Dermis microvascular lymphatic vessel endothelial cell (primary cell): ENCODE measurements around the gene ARF3. TPM values are rescaled to one million over a fixed set of nuclear protein-coding genes. Genes with fewer than 3 reads are reported as not detected.

ENCODE experiments used
- DNase-seq, 2 donors: peaks; one replicate each; pipeline versions ENCODE4 v3.0.0 to v3.0.0-alpha.2; 2010; ENCODE audit warnings: low read depth in 2 of 2
- total RNA-seq: library from RNA; depleted of rRNA; stranded (reverse); fragments of >200 nt; gene quantifications from 2 replicates; pipeline ENCODE4 v1.2.1, GENCODE V29; 2014

ARF3 gene
- total RNA-seq, 1 donor from 2014 or later, result 40.7 TPM

DNA sequence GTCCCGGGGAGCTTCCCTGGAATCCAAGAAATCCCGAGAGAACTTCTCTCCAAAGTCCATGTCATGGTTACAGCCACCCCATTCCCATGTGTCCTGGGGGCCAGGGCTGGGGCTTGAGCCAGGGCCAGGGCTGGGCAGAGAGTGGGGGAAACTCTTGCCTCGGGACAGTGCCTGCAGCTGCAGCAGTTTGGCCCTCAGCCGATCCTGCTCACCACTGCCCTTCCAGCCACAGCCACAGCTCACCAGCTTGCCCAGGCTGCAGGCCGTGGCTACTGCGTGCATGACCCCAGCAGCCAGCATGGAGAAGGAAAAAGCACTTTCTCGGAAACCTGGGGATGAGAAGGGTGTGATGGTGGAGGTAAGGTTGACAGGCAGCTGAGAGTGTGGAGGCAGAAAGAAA is 10.7 kb upstream of the ARF3 start:
- no peak for DNase-seq

DNA sequence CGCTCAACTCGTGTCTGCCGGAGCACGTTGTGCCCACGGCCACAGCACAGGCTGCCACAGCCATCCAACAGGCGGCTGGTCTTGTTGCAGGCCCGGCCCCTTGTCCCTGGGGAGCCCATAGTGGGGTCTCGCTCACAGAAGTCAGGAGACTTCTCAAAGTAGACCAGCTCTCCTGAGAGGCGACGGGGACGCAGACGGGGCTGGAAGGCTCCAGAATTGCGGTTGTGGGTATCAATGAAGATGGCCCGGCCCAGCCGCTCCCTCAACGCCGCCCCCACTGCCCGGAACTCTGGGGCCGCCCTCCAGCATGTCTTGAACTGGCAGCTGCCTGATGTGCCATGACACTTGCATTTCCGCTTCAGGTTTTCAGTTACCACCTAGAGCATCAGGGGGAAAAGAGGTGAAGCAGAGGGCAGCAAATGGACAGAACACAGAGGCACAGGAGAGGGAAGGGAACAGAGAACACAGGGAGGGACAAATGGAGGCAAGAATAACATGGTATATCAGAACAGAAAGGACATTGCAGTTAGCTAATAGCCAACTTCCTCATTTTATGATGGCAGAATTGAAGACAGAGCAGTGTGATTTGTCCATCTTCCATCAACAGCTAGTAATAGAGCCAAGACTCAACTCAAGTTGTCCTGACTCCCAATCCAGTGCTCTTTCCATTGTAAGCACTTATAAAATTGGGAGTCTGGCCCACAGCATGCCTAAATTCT is 9.0 kb upstream of the ARF3 start:
- DNase-seq, result no peak

DNA sequence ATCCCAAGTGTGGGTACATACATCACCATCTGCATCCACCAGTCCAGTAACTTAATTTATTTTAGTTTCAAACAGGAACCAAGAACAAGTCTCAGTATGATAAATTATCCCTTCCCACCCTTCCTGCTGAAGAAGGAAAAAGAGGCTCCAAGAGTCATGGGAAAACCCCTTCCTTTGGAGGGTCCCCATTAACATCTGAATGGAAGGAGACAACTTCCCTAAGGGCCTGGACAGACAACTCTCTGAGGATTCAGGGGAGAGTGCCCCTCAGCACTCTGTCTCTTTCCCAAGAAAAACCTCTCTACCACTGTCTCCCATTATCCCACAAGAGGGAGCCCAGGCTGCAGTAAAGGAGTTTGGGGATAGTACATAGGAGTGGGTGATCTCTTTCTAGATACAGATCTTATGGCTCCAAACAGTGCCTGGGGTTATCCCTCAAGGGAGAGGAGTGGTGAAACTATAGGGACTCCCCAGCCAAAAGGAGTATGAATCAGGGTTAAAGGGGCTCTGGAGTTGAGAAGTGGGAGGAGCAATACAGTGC is 8.1 kb upstream of the ARF3 start:
- peak in 1 of 2 donors; percentile 28 for DNase-seq

DNA sequence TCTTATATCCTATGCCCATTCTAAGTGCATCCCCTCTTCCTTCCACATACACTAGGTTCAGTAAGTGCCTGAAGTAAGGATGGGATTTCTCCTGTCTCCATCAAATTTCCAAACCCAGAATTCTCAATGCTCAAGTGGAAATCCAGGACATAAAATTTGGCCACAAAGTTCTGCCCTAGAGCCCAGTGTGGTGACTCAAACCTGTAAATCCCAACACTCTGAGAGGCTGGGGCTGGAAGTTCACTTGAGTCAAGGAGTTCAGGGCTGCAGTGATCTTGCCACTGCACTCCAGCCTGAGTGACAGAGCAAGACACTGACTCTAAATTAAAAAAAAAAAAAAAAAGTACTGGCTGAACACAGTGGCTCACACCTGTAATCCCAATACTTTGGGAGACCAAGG is 4.5 kb upstream of the ARF3 start:
- peak in 1 of 2 donors; percentile 40 for DNase-seq

DNA sequence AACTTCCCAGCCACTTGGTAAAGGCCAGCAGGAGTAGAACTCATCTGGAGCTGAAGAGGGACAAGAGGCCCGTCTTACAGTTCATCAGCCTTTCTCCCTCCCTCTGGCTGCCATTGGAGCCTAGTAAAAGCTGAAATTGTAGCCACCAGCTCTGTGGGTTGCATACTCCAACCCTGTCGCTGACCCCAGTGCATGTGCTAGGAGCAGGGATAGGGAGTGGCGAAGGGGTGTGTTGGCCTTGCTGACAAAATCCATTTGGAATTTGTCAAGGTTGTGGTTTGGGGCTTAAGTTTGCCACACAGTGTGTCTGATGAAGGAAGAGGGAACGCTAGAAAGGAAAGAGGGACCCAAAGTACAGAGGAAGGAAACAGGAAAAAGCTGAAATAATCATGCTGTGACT is 4.0 kb upstream of the ARF3 start:
- DNase-seq, result peak in 1 of 2 donors; percentile 42

DNA sequence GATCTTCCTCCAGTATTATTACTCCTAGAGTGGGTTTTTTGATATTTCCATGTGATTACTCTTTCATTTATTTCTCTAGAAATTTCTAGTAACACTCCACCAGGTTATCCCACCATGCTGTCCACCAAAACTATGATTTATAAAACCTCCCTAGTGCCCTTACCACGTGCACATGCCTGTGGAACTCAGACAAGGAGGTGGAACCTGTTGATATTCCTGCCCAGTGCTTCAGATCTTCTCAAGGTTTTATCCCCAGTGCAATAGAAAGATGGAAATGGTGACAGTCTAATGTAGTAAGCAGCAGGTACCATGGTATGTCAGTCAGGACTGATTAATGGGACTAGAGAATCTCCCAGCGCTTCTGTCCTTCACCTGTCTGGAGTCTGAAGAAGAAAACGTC is 3.5 kb upstream of the ARF3 start:
- DNase-seq, result no peak

DNA sequence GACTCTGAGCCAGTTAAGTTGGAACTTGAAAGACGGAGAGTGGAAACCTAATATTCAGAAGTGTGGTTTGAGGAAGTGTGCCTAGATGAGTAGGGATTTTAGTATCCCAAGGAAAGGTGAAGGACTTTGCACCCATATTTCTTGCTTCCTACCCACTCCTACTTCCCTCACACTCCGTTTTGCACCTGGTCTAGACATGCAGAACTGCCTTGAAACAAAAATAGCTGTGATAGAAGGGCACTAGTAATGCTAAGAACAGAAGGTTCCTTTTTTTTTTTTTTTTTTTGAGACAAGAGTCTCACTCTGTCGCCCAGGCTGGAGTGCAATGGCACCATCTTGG is 732 bp upstream of the ARF3 start:
- no peak for DNase-seq

DNA sequence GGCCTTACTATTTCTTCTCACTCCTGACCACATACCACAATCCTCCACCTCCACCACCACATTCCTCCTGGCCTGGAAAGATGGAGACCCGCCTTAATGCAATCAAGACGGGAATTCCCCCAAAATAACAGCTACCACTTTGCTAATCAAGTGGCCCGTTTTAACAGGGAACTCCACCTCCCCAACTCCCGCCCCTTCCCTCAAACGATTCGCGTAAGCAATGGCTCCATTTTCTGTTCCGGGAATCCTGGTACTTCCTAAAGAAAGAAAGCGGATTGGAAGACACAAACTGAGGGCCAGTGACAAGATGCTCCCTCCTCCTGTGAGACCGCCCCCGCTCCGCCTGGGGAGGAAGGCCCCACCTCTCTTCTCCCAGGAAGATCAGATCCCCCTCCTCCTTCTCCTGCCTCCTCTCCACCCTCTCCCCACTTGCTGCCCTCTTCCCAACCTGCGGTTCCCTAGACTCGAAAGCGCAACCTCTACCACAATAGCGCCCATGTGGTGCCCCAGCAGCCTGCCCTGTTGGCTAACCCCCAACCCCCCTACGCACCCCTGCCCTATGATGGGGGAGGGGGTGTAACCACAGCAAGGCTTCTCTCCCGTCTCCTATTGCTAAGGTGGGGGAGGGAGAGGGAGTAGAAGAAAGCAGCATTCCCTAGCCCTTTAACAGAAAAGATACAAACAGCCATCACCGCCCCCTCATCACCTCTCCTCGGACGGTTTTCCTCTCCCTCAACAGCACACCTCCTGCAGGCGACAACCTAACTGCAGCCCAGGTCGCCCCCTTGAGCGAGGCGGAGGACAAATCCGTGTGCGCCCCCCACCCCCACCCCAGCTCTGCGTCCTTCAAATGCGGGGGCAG is 777 bp downstream of the ARF3 start:
- peak; percentile 41 to 95 for DNase-seq

DNA sequence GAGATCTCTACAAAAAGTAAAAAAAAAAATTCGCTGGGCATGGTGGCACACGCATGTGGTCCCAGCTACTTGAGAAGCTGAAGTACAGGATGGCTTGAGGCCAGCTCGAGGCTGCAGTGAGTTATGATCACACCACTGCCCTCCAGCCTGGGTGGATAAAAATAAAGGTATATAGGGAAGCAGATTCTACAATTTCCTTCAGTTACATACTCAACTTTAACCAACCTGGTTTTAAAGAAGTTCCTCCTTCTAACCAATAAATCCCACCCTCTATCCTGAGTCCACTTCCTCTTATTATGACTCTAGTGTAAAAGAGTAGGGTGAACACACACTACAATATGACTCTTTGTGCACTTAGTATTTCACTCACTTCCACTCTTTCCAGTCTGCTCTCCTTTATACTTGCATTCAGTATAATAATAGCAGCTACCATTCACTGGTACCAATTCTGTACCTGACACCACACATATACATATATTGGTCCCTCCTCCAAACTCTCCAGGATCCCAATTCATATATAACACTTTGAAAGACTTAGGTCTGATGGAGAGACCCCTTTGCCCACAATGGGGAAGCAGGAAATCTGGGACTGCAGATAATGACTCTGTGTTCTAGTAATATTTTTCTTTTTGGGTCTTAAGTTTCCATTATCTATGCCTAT is 2.3 kb downstream of the ARF3 start:
- DNase-seq, result no peak

DNA sequence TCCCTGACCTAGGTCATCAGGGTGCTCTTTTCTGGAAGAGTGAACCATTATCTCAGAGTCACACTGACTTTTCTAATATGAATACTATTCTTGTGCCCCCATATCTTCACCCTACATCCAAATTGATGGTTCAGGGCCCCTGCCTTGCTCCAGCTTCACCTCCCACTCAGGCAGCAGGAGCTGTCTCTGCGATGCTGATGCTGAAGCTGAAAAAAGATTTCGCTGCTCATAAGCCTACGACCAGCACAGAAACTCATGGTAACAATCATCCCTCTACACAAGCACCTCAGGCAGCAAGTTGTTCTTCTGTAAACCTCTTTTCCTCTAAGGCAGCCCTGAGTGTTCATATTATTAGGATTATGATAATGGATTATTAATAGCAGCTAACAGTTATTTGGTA is 3.2 kb downstream of the ARF3 start:
- no peak for DNase-seq

DNA sequence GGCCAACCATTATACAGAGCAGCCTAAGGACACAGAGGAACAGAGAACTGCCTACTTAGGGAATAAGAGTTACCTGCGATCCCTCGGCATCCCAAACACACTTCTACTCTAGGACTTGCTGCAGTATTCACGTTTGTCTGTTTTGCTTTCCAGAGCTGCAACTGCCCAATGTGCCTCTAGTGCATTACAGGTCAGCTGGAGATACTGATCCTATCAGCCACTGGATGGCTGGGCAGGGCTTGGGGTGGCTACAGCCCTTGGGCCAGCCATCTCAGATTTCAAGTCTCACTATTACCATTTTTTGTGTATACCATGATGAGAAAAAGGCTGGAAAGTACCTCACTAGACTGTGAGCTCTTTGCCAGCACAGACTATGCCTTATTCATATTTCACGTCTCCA is 4.6 kb downstream of the ARF3 start:
- DNase-seq, result no peak

DNA sequence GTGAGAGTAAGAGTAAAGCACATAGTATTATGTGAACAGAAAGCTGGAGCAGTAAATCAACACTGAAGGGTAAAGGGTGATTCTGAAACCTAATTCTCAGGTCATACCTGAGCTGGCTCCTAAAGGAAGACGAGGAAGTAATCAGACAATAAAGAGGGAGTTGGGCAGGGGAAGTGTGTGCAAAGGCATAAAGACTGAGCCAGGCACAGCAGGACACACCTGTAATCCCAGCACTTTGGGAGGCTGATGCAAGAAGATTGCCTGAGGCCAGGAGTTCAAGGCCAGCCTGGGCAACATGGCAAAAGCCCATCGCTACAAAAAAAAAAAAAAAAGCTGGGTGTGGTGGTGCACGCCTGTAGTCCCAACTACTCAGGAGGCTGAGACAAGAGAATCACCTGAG is 9.6 kb downstream of the ARF3 start:
- DNase-seq, result no peak

DNA sequence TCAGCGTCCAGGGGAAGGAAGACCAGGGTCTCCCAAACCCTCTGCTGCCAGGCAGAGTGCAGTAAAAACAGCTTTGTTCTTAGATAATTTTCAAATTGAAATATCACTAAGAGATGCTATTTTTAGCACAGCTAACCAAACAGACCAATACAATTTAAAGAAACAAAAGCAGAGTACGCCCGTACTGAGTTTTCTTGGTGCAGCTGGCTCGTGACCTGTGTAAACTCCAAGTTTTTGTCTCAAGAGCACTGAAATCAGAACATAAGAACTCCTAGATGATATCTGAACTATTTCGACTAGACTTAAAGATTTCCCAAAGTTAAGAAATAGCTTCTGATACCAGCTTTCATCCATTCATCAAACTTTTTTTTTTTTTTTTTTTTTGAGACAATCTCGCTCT is 10.3 kb downstream of the ARF3 start:
- DNase-seq, result no peak

DNA sequence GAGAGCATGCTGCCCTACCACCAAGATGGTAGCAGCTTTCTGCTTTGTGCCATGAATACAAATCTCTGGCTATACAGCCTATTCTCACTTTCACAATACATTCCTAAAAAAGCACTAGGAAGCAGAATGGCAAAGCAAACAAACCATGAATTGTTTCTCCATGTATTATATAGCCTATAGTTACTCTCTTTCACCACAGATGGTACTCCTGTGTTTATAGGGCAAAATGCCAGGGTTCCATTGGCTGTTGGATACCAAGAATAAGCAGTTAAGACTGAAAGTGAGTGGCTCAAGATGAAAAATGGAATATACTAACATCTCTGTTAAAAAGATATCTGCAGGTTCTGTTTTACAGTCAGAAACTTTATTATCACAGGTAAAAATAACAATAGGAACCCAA is 11.1 kb downstream of the ARF3 start:
- DNase-seq, result peak in 1 of 2 donors; percentile 23

DNA sequence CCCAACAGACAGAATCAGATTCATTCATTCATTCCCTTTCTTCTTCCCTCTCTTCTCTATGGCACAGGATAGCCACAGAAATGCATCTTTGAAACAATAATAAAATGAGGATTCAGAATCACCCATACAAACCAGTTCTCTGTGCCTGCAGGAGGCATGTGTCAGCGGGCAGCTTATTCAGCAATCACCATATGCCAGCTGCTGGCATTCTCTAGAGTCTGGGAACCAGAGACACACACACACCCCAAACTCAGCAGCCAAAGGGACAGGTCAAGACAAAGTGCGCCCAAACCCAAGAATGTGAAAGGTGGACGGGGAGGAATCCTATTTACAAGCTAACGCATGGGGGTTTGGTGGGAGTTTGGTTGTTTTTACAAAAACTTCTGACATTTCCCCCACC is 14.1 kb downstream of the ARF3 start:
- no peak for DNase-seq

DNA sequence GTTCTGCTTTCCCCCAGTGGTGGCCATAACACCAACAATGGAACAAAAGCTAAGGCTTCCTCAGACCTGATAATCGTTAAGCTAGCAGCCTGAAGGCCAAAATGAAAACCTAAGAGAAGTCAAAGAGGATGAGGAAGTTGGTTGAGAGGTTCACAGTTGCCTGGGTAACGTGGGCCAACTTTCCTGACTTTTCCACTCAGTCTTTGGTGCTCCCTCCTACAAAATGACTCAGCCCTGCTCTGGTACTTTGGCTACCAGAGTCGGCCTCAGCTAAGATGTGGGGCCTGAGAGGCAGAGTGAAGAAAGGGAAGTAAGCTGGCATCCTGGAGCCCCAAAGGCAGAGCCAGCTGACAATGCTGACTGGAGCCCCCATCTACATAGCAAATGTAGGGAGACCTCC is 17.1 kb downstream of the ARF3 start:
- DNase-seq, result no peak

DNA sequence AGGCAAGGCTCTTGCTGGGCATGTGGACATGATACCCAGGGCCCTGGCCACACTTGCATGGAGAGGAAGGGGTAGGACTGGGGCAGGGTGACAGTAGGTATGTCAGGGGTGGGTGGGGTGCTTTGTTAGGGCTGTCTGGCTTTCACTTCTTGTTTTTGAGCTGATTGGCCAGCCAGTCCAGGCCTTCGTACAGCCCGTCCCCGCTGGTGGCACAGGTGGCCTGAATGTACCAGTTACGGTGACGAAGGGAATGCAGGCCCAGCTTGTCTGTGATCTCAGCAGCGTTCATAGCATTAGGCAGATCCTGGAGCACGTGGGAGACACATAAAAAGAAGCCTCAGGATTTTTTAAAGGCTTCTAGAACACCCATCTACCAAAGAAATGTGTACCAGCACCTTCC is 18.5 kb downstream of the ARF3 start:
- no peak for DNase-seq

DNA sequence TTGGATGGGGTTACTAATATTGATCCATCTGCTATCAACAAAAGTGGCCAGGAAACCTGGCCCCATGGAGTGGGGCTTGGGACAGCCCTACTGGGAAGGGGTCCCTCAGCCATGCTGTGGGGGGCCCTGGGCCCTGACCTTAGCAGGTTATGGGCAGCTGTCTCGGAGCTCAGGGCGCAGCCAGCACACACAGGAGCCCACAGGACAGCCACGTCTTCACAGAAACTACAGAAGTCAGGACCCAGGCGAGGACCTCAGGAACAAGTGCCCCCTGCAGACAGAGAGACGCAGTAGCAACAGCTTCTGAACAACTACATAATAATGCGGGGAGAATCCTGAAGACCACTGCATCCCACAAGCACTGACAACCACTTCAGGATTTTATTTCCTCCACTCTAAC is 20.1 kb downstream of the ARF3 start:
- DNase-seq, result no peak

DNA sequence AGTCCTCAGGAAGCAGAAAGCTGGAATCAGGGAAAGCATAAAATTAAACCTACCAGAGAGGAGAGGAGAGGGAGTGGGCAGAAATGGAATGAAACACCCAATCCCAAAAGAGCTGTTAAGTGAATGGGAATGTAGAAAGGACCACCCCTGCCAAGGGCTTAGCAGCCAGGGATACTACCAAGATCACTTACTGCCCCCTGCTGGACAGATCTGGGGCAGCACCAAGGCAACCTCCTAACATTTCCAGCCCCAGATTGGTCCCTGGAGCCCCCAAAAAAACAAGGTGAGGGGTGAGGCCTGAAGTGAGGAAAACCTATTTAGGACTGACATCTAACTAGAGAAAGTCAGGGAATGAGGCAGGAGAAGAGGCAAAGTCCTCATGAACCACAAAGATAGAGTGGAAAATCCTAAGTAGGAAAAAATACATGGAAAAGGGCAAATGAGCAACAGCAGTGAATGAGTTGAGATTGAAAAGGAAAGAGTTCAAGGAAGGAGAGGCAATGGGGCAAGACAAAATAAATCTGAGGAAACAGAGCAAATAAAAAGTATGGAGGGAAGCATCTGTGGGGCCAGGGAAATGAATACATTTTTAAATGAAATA is 20.8 kb downstream of the ARF3 start:
- peak; percentile 45 to 78 for DNase-seq

DNA sequence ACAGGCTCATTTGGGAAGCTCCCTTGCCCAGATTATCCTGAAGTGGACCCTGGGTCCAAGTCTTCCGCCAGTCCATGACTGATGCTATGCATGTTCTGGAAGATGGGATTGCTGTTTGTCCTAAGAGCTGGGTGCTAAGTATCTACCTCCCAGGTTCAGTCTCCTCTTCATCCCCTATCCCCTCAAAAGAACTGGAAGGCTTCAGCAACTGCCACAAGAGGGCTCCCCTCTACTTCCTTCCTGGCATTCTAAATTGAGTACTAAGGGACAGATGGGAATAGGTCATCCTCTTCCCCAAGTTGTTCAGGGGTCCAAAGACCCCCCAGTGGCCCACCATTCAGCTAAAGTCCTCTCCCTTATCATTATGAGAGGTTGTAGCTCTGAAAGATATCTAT is 23.0 kb downstream of the ARF3 start:
- DNase-seq, result no peak

DNA sequence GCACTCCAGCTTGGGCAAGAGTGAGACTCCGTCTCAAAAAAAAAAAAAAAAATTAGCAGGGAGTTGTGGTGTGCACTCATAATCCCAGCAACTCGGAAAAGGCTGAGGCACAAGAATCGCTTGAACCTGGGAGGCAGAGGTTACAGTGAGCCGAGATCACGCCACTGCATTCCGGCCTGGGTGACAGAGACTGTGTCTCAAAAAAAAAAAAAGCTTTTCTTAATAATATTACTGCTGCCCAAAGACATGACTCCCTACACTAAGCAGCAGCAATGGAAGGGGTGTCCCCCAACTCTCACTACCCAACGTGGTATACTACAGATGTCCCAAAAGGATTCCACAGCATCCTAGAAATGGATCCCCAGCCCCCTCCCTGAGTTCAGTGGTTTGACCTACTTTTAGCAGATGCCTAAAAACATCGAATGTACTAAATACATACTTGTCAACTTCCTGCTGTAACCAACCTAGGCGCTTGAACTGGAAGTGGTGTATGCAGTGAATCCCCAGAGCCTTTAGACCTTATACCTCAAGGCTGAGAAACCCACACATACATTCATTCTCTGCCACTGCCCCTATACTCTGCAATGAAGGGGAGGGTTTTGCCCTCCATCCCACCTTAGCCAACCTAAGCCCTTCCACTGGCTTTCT is 23.5 kb downstream of the ARF3 start:
- DNase-seq, result no peak
